ENCODE data around the gene SLC25A38. TPM values are rescaled to one million over a fixed set of nuclear protein-coding genes. Genes with fewer than 3 reads are reported as not detected.

Gene SLC25A38
- total and polyA plus RNA-seq, 2 donors (not counting 1 experiment from before 2014, with no cell fraction given): 22.0 to 23.3 TPM

DNA sequence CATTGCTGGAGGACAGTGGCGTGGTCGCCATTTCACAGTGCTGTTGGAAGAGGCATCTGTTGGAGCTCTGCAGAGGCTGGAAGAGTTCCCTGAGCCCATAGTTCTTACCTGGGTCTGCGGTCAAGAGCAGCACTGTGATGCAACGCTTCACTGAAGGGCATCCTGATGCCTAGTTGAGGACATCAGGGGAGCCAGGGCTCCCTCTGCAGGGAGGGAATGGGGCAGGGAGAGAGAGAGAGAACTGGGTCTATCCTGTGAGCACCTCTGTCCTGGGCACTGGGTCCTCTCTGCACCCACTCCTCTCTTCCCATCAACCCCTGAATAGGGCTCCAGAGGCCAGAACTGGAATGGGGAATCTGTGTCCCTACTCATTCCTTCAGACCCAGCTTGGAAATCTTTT is 60.4 kb downstream of the SLC25A38 start:
- TF ChIP-seq, protein P1, sequence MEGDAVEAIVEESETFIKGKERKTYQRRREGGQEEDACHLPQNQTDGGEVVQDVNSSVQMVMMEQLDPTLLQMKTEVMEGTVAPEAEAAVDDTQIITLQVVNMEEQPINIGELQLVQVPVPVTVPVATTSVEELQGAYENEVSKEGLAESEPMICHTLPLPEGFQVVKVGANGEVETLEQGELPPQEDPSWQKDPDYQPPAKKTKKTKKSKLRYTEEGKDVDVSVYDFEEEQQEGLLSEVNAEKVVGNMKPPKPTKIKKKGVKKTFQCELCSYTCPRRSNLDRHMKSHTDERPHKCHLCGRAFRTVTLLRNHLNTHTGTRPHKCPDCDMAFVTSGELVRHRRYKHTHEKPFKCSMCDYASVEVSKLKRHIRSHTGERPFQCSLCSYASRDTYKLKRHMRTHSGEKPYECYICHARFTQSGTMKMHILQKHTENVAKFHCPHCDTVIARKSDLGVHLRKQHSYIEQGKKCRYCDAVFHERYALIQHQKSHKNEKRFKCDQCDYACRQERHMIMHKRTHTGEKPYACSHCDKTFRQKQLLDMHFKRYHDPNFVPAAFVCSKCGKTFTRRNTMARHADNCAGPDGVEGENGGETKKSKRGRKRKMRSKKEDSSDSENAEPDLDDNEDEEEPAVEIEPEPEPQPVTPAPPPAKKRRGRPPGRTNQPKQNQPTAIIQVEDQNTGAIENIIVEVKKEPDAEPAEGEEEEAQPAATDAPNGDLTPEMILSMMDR (conservative IDR thresholded peaks at IDR 0.05 in 1 of 2, IDR thresholded peaks at IDR 0.05 in 1 of 2; ENCODE audit: low read depth in 1 of 2, low read length in 2 of 2): no peak
- no peak for TF ChIP-seq EZH2 (IDR thresholded peaks at IDR 0.05; ENCODE audit: low read length, missing control alignments)
- no peak overlapping the region for H3K27ac ChIP-seq (ENCODE audit: insufficient read depth, low read length)
- no peaks in the 10 kb centered on the region for H3K79me2 ChIP-seq (ENCODE audit: control insufficient read depth, insufficient read depth, low read length)
- no peaks in the 10 kb centered on the region for H3K36me3 ChIP-seq (ENCODE audit: control insufficient read depth, insufficient read depth, low read length)
- H3K27me3 ChIP-seq (ENCODE audit: control insufficient read depth, insufficient read depth, low read length): no peaks in the 10 kb centered on the region
- H4K20me1 ChIP-seq (ENCODE audit: control insufficient read depth, extremely low read depth, insufficient read depth, low read length): no peaks in the 10 kb centered on the region
- H3K9me3 ChIP-seq (ENCODE audit: control insufficient read depth, insufficient read depth, low read depth, low read length): no peaks in the 10 kb centered on the region
- no peak overlapping the region for H3K9ac ChIP-seq (ENCODE audit: insufficient read depth, low read length)
- DNase-seq (ENCODE audit: low read depth in 2 of 2): no peak
- no peak overlapping the region for H3K4me3 ChIP-seq (replicated peaks in 1 of 4; ENCODE audit: control extremely low read depth in 1 of 4, insufficient read depth in 1 of 4, low read depth in 3 of 4, low read length in 4 of 4)
- no peak overlapping the region for H3K4me2 ChIP-seq (ENCODE audit: extremely low read depth, insufficient read depth, low read length)
- H3K4me1 ChIP-seq (ENCODE audit: control insufficient read depth, extremely low read depth, insufficient read depth, low read length): no peaks in the 10 kb centered on the region
- no peak overlapping the region for H2AFZ ChIP-seq (ENCODE audit: low read length)

DNA sequence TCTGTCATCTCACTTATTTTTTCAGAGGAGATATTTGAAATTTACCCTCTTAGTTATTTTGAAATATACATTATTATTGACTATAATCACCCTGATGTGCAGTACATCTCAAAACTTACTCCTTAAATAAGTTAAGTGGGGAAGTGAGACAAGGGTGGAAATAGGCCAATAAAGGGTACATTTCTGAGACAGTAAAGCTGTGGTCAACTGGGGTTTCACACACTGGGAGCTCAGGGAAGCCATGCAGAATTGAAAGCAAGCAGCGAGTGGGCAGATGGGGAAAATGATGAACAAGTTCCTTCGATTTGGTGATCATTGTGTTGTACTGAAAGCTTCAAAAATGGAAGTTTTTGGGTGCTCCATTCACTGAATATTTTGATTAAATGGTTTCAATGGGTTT is 62.8 kb downstream of the SLC25A38 start:
- H3K4me3 ChIP-seq (replicated peaks in 1 of 4; ENCODE audit: control extremely low read depth in 1 of 4, insufficient read depth in 1 of 4, low read depth in 3 of 4, low read length in 4 of 4): no peak overlapping the region
- H3K4me1 ChIP-seq (ENCODE audit: control insufficient read depth, extremely low read depth, insufficient read depth, low read length): no peaks in the 10 kb centered on the region
- H3K9me3 ChIP-seq (ENCODE audit: control insufficient read depth, insufficient read depth, low read depth, low read length): no peaks in the 10 kb centered on the region
- DNase-seq (ENCODE audit: low read depth in 2 of 2): no peak
- no peaks in the 10 kb centered on the region for H3K79me2 ChIP-seq (ENCODE audit: control insufficient read depth, insufficient read depth, low read length)
- H3K9ac ChIP-seq (ENCODE audit: insufficient read depth, low read length): no peak overlapping the region
- no peak overlapping the region for H3K27ac ChIP-seq (ENCODE audit: insufficient read depth, low read length)
- no peaks in the 10 kb centered on the region for H4K20me1 ChIP-seq (ENCODE audit: control insufficient read depth, extremely low read depth, insufficient read depth, low read length)
- H3K27me3 ChIP-seq (ENCODE audit: control insufficient read depth, insufficient read depth, low read length): no peaks in the 10 kb centered on the region
- no peak overlapping the region for H2AFZ ChIP-seq (ENCODE audit: low read length)
- no peak overlapping the region for H3K4me2 ChIP-seq (ENCODE audit: extremely low read depth, insufficient read depth, low read length)
- H3K36me3 ChIP-seq (ENCODE audit: control insufficient read depth, insufficient read depth, low read length): no peaks in the 10 kb centered on the region
- TF ChIP-seq, protein P1 (conservative IDR thresholded peaks at IDR 0.05 in 1 of 2, IDR thresholded peaks at IDR 0.05 in 1 of 2; ENCODE audit: low read depth in 1 of 2, low read length in 2 of 2): no peak
- no peak for TF ChIP-seq EZH2 (IDR thresholded peaks at IDR 0.05; ENCODE audit: low read length, missing control alignments)

DNA sequence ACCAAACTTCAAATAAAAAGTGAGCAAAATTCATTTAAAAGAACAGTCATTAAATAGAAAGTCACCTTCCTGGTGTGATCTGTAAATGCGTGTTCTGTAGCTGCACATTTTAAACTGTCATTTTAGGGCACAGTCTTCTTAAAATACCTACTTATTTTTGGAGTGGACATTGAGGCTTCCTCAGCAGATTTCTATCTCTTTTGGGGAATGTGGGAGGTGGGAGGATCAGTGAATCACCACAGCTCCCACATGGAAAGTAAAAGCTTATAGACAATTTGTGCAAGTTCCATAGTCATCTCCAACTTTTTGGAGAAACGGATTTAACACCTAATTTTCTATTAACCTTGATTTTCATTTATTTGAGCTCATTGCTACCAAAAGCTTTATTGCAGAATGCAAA is 63.3 kb downstream of the SLC25A38 start:
- Histone ChIP-seq H3K4me2 (ENCODE audit: extremely low read depth, insufficient read depth, low read length) (no peak overlapping the region), H3K27ac (ENCODE audit: insufficient read depth, low read length) (no peak overlapping the region), H3K4me3 (replicated peaks in 1 of 4; ENCODE audit: control extremely low read depth in 1 of 4, insufficient read depth in 1 of 4, low read depth in 3 of 4, low read length in 4 of 4) (no peak overlapping the region), H3K79me2 (ENCODE audit: control insufficient read depth, insufficient read depth, low read length) (no peaks in the 10 kb centered on the region), H4K20me1 (ENCODE audit: control insufficient read depth, extremely low read depth, insufficient read depth, low read length) (no peaks in the 10 kb centered on the region), H2AFZ (ENCODE audit: low read length) (no peak overlapping the region), H3K9me3 (ENCODE audit: control insufficient read depth, insufficient read depth, low read depth, low read length) (no peaks in the 10 kb centered on the region), H3K9ac (ENCODE audit: insufficient read depth, low read length) (no peak overlapping the region), H3K4me1 (ENCODE audit: control insufficient read depth, extremely low read depth, insufficient read depth, low read length) (no peaks in the 10 kb centered on the region), H3K36me3 (ENCODE audit: control insufficient read depth, insufficient read depth, low read length) (no peaks in the 10 kb centered on the region), H3K27me3 (ENCODE audit: control insufficient read depth, insufficient read depth, low read length) (no peaks in the 10 kb centered on the region)
- TF ChIP-seq, protein P1 (conservative IDR thresholded peaks at IDR 0.05 in 1 of 2, IDR thresholded peaks at IDR 0.05 in 1 of 2; ENCODE audit: low read depth in 1 of 2, low read length in 2 of 2): no peak
- no peak for TF ChIP-seq EZH2 (IDR thresholded peaks at IDR 0.05; ENCODE audit: low read length, missing control alignments)
- no peak for DNase-seq (ENCODE audit: low read depth in 2 of 2)

Other genes starting within 250 kb of the SLC25A38 start
- gene CSRNP1, start 229.8 kb upstream of the SLC25A38 start, total RNA-seq: 6.3 and 6.7 TPM in 2 replicates
- gene CSRNP1, start 229.8 kb upstream of the SLC25A38 start, polyA plus RNA-seq: 4.0 and 6.3 TPM in 2 replicates
- not detected in 2 replicates for gene XIRP1, start 190.8 kb upstream of the SLC25A38 start, total RNA-seq
- gene XIRP1, start 190.8 kb upstream of the SLC25A38 start, polyA plus RNA-seq: 0.03 and 0.05 TPM in 2 replicates
- gene CX3CR1, start 103.3 kb upstream of the SLC25A38 start, total RNA-seq: under 0.01 TPM in 1 of 2 replicates, not detected in the other
- gene CX3CR1, start 103.3 kb upstream of the SLC25A38 start, polyA plus RNA-seq: not detected in 2 replicates
- not detected in 2 replicates for gene CCR8, start 53.7 kb upstream of the SLC25A38 start, total RNA-seq
- not detected in 2 replicates for gene CCR8, start 53.7 kb upstream of the SLC25A38 start, polyA plus RNA-seq
- gene RPSA, start 23.4 kb downstream of the SLC25A38 start, total RNA-seq: 1,607 and 2,136 TPM in 2 replicates
- gene RPSA, start 23.4 kb downstream of the SLC25A38 start, polyA plus RNA-seq: 2,369 and 2,556 TPM in 2 replicates
- gene MOBP, start 84.3 kb downstream of the SLC25A38 start, total RNA-seq: not detected in 2 replicates
- gene MOBP, start 84.3 kb downstream of the SLC25A38 start, polyA plus RNA-seq: not detected in 2 replicates